Right hindlimb (tissue), 1 donor: ENCODE results near the gene SNX27.
"Not testable (repeated sequence)": the region's sequence is repeated elsewhere in the genome, so short reads cannot be mapped to it uniquely, and the experiment has no call there.

Experiments used
- DNase-seq: peaks from one replicate; pipeline ENCODE4 v3.0.0-alpha.2; 2018

Gene SNX27

DNA sequence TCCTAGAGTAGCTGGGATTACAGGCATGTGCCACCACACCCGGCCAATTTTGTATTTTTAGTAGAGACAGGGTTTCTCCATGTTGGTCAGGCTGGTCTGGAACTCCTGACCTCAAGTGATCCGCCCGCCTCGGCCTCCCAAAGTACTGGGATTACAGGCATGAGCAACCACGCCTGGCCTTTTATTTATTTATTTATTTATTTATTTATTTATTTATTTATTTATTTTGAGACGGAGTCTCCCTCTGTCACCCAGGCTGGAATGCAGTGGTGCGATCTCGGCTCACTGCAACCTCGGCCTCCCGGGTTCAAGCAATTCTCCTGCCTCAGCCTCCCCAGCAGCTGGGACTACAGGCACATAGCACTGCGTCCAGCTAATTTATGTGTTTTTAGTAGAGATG, 31.2 kb downstream of the SNX27 start:
- DNase-seq = not testable (repeated sequence)

DNA sequence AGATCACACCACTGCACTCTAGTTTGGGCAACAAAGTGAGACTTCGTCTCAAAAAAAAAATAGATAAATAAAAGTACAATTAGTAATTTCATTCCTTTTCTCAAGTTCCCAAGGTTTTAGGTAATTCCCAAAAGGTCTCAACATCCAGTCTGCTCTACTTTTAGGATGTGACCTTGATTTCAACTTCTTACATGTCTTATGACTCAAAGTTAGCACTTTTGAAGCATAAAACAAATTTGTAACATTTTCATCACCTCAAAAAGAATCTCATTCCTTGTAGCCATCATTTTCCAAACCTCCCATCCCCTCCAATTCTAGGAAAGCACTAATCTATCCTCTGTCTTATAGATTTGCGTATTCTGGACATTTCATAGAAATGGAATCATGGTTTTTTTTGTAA, 32.2 kb downstream of the SNX27 start:
- DNase-seq = no peak

DNA sequence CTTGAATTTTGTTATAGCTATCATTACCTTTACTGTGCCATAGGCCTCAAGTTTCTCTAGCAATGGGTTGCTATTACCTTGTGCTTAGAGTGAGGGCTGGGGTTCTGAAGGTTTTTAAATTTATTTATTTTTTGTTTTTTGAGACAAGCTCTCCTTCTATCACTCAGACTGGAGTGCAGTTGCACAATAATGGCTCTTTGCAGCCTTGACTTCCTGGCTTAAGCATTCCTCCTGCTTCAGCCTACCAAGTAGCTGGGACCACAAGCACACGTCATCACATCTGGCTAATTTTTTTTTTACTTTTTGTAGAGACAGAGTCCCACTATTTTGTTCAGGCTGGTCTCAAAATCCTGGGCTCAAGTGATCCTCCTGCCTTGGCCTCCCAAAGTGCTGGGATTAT, 41.5 kb downstream of the SNX27 start:
- DNase-seq = no peak

DNA sequence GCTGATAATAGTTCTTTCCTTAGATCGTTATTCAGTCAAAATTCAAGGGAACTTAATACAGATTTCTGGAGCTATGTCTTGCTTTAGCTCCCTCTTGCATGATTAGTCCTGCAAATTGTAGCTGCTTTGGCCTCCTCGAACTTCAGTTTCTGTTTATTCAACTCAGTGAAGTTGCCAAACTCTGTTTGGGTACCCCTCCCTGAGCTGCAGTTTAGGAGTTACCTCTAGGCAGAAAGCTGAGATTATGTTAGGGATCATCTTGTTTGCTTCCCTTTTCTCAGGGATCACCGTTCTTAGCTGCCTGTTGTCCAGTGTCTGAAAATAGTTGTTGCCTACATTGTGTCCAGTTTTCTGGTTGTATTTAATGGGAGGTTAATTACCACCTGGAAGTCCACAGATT, 43.5 kb downstream of the SNX27 start:
- no peak for DNase-seq

DNA sequence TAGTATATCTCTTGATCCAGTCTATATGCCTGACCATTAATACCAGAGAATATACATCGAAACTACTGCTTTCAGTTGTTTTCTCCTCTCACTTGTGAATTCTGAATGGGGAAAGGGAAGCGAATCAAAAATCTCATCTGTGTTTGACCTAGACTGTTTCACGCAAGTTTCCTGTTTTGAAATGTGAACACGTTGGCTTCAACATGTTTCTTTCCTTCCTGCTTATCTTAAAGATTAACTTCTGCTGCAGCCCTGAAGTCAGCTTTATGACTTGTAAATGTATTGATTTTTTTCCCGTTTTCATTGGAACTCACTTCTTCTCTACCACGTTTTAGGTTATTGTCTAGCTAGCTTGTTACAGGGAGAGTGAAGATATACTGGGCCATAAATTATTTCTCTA, 49.9 kb downstream of the SNX27 start:
- no peak for DNase-seq

DNA sequence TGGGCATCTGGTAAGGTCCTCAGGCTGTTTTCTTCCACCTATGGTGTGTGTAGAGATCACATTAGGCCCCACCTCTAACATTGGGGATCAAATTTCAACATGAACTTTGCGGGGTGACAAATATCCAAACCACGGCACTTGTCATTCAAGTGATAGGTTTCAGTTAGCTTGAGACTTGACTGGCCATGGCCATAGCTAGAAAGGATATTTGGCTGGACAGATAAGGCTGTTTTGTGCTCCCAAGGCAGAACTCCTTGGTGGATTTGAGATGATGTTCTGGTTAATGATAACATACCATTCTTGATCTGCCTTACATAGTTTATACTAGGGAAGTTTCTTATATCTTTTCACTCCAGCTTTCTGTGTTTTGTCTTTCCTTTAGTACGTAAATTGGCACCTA, 56.2 kb downstream of the SNX27 start:
- DNase-seq = no peak

DNA sequence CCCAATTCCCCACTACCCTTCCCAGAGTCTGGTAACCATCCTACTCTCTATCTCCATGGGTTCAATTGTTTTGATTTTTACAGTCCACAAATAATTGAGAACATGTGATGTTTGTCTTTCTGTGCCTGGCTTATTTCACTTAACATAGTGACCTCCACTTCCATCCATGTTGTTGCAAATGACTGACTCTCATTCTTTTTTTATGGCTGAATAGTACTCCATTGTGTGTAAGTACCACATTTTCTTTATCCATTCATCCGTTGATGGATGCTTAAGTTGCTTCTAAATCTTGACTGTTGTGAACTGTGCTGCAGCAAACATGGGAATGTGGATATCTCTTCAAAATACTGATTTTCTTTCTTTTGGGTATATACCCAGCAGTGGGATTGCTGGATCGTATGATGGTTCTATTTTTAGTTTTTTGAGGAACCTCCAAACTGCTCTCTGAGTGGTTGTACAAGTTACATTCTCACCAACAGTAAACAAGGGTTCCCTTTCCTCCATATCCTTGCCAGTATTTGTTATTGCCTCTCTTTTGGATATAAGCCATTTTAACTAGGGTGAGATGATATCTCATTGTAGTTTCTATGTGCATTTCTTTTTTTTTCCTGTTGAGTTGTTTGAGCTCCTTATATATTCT, 58.3 kb downstream of the SNX27 start:
- not testable (repeated sequence) for DNase-seq

DNA sequence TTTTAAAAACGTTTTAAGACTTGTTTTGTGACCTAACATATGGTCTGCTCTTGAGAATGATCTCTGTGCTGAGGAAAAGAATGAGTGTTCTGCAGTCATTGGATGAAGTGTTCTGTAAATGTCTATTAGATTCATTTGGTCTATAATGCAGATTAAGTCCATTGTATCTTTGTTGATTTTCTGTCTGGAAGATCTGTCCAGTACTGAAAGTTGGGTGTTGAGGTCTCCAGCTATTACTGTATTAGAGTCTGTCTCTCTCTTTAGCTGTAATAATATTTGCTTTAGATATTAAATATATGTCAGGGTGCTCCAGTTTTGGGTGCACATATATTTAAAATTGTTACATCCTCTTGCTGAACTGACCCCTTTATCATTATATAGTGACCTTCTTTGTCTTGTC, 61.6 kb downstream of the SNX27 start:
- no peak for DNase-seq

DNA sequence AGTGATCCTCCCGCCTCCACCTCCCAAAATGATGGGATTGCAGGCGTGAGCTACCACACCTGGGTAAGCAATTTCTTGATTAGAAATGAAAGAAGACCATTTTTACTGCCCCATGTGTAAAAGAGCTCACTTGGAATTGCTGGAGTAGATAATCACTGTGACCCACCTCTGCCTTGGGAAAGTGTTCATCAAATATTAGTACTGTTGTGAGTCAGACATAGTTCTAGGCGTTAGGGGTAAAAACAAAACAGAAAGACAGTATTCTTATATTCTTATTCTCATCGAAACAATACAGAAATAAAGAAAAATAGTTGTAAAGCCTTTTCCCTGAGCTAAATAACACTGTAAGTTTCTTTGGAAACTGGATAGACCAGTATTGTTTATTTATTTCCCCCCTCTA, 68.5 kb downstream of the SNX27 start:
- no peak for DNase-seq

DNA sequence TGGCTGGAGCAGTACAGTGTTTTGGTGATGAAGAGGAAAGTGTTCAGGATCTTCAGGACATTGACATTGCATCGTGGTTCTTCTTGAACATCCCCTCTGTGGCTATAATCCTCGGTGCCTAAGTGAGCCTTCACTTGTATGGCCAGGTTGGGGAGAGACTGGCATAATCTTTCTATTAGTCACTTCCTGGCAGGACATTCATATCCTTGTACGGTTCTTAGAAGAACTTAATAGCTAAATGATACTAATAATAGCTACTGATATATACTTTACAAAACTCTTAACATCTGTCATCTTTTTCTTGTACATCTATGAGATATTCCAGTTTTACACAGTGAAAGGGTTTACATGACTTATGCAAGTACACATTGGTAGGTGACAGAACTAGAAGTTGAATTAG, 69.0 kb downstream of the SNX27 start:
- DNase-seq = no peak

DNA sequence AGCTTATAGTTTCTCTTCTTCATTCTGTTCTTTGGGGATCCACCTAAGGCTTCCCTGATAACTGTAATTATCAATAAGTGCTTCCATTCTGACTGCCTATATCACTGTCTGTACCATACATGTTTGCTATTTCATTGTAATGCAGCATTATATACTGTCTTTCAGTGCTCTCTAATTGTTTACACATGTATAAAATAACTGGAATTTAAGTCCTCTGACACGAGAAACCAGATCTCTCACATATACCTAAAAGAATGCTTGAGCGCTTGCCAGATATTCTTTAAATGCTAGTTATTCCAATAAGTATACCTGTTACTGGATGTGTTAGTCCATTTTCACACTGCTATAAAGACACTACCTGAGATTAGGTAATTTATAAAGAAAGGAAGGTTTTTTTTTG, 70.1 kb downstream of the SNX27 start:
- no peak for DNase-seq

DNA sequence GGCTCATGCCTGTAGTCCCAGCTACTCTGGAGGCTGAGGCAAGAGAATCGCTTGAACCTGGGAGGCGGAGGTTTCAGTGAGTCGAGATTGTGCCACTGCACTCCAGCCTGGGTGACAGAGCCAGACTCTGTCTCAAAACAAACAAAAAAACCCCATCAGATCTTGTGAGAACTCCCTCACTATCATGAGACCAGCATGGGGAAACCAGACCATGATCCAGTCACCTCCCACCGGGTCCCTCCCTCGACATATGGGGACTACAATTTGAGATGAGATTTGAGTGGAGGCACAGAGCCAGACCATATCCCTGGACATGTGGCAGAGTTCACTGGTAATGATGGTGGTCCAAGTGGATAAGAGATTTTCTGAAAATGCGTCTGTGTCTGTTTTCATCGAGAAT, 71.1 kb downstream of the SNX27 start:
- not testable (repeated sequence) for DNase-seq

DNA sequence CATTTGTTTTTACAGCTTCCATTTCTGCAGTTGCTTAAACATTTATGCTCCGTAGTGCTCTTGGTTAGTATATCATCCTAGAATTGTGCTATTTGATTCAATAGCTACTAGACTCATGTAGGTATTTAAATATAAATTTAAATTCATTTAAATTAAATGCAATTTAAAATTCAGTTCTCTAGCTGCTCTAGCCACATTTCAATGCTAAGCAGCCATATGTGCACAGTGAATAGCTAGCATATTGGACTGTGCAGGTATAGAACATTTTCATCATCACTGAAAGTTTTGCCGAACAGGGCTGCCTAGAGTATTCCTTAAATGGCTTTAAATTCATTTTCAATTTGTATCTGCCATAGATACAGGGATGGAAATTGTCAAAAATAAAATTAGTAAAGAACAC, 72.3 kb downstream of the SNX27 start:
- DNase-seq = no peak

DNA sequence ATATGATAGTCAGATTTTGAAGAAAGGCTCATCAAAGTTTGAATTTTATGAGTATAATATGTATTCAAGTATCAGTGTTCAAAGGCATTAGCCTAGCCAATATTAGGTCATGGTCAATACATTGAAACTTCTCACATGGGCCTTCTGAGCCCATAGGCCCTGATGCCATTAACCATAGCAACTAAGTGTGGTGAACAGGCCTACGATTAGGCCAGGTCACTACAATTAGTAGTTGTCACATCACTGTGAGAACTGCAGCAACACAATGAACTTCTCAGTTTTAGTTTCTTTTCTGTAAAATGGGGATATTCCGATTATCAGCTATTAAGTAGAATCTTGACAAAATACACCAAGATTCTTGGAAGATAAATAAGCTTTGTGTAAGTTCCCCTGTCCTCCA, 74.7 kb downstream of the SNX27 start:
- no peak for DNase-seq

DNA sequence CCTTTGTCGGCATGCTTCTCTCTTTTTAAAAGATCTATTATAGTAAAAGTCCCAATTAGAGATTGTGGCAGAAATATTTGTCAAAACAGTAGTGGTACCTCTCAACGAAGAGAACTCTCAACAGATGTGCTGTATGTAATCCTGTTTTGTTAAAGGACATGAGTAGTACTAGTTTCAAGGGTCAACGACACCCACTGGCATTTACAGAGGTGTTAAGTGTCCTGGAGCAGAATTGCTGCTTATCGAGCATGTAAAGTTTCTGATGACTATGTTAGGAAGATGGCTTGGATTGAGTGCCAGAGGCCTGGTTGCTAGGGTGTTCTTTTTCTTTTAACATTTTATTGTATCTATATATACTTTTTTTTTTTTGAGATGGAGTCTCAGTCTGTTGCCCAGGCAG, 77.6 kb downstream of the SNX27 start:
- no peak for DNase-seq

DNA sequence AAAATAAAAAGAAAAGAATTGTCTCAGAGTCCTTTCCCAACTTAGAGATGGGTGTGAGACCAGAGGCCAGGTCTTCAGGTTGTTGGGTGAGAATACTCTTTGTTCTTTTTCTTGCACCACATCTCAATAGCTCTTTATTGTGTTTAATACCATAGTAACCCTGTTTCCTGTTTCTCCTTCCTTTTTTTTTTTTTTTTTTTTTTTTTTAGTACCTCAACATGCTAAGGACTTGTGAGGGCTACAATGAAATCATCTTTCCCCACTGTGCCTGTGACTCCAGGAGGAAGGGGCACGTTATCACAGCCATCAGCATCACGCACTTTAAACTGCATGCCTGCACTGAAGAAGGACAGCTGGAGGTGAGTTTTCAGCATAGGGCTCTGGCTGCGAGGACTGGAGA, 80.4 kb downstream of the SNX27 start:
- DNase-seq = no peak

DNA sequence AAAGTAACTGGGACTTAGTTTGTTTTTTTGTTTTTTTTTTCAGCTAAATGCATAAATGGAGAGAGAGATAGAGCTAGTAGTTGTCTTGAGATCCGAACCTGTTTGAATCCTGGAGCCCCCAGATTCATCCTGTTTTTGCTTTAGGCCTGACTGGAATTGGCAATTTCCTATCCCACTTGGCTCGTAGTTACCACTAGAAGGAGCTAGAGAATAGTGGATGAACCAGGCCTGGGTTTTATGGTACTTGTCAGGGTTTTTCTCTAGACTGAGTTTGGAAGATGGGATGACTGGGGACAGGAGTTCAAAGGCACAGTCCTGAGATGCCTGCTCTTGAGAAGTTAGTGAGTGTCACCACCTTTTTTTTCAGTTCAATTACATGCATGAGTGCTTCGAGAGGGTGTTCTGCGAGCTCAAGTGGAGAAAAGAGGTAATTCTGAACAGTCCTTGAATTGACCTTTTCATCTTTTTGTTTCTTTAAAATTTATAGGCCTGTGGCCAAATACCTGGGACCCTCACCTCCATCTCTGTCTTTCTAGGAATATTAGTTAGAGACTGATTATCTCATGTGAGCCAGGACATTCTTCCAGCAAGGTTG, 81.3 kb downstream of the SNX27 start:
- no peak for DNase-seq

DNA sequence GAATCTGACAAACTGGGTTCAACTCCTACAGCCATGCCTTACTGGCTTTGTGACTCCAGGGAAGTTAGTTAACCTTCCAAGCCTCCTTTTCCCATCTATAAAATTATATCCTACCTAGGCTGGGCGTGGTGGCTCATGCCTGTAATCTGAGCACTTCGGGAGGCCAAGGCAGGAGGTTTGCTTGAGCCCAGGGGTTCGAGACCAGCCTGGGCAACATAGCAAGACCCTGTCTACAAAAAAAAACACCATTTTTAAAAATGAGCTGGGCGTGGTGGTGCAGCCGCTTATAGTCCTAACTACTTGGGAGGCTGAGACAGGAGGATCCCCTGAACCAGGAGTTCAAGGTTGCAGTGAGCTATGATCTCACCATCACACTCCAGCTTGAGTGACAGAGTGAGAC, 89.7 kb downstream of the SNX27 start:
- no peak for DNase-seq

DNA sequence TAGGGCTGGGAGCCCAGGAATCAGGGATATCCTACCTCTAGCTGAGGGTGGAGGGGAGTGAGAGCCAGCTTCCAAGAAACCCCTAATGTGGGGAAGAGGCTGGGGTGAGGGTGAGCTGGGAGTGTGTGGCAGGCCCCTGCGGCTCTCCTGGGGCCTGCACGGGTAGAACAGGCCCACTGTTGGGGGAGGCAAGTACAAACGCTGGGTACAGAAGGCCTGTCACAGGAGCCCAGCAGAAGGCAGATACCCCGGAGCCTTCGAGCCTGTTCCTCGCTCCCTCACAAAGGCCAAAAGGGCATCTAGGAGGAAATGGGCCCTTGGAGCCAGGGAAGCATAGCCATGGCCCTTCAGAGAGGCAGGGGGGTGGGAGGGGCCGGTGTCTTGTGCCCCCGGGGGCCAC, 91.1 kb downstream of the SNX27 start:
- DNase-seq = no peak

DNA sequence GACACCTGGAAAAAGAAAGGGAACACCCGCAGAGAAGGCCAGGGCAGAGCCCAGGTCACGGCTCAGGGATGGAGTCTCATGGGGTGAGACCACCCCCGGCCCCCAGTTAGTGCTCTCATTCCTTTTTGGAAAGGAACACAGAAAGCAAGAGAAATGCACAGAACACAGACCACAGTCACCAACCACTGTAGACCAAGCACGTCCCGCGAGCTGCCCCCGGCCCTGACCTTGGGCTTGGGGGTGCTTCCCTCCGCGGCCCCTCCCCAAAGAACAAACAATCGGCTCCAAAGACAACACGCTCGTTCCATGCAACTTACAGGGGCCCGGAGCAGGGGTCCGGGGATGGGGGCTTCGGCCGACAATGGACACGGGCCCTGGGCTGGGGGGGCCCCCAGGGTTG, 92.0 kb downstream of the SNX27 start:
- no peak for DNase-seq

DNA sequence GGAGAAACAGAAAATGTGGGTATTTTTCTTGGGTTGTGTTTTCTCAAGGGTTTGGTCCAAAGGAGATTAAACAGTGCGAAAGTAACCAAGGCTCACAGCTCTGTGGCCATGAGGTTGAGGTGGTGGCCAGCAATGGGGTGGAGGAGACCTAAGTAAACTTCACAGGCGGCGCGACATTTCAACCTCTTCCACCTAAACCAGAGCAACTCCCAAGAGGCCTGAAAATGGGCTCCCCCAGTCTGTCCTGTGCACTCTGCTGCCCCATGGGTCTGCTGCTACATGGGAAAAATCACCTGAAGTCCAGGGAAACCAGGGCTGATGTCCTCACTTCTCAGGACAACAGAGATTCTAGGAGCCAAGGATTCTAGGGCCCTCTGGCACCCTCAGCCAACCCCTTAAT, 92.4 kb downstream of the SNX27 start:
- no peak for DNase-seq

DNA sequence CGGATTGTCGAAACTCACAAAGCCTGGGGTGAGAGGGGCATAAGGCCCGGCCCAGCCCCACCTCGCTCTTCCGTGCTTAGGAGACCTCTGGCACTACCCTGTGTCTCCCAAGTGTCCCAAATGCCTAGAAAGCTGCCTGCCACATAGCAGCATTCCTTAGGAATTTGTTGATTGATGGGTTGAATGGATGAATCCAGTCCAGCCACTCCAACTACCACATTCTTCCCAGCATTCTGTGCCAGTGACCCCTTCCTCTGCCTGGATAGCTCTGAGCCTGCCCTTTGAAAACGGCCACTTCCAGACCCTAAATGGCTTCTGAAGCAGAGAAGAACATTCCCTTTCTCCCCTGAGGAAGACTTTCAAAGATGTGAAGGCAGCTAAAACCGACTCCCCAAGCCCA, 93.3 kb downstream of the SNX27 start:
- DNase-seq = no peak

DNA sequence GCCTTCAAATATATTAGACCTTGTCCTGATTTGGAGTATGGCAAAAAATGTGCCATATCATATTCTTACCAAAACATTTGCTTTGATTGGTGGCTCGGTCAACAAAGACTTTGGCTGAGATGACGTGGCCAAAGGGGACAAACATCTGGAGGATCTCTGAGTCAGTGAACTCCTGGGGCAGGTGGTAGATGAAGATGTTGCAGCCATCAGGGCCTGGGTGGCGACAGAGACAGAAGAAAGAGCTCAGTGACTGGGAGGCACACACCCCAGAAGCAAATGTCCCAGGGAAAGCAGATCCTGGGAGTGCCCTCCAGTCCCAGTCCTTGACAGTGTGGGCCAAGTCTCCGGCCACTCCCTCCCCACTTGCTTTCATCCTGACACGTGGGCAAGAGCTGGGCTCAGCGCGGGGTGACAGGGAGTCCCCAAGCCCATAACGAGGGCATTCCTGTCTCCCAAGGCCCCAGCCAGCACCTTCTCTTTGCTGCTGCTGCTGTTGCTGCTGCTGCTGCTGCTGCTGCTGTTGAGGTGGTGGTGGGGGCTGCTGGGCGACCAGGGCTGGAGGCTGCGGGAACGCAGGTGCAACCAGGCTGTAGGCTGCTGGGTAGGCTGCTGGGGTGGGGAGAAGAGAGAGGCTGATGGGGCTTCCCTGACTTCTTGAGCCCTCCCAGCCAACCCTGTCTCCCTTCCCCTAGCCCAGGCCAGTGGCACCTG, 94.1 kb downstream of the SNX27 start:
- DNase-seq = no peak
